Activated CD4-positive, CD25-positive, alpha-beta regulatory T cell (primary cell): ENCODE measurements around the gene ZNRF1.

Experiments
- DNase-seq, 4 experiments: peaks; one replicate each; lab custom pipeline; 2025; lab: John Stamatoyannopoulos, UW

ZNRF1 gene

GRCh38 chr16:75027520-75028300 is 28.9 kb downstream of the ZNRF1 start:
- DNase-seq, result no peak

- no peak for DNase-seq
These were observed 29.8 kb downstream of the ZNRF1 start for GRCh38 chr16:75028544-75029135.

- DNase-seq, result no peak
These were observed 31.0 kb downstream of the ZNRF1 start for GRCh38 chr16:75029854-75030253.

- DNase-seq, result no peak
These were observed 33.8 kb downstream of the ZNRF1 start for GRCh38 chr16:75032655-75033054.

- no peak for DNase-seq
These were observed 36.7 kb downstream of the ZNRF1 start for GRCh38 chr16:75035410-75035968.

- DNase-seq, result no peak
These were observed 39.4 kb downstream of the ZNRF1 start for GRCh38 chr16:75038036-75038858.

GRCh38 chr16:75039941-75040340 is 41.1 kb downstream of the ZNRF1 start:
- DNase-seq, result no peak

GRCh38 chr16:75042426-75043174 is 43.8 kb downstream of the ZNRF1 start:
- no peak for DNase-seq

- no peak for DNase-seq
These were observed 44.5 kb downstream of the ZNRF1 start for GRCh38 chr16:75043175-75043895.

- DNase-seq, result no peak
These were observed 46.1 kb downstream of the ZNRF1 start for GRCh38 chr16:75044800-75045361.

- DNase-seq, result no peak
These were observed 46.6 kb downstream of the ZNRF1 start for GRCh38 chr16:75045424-75045823.

GRCh38 chr16:75048054-75048453 is 49.2 kb downstream of the ZNRF1 start:
- DNase-seq, result no peak

- no peak for DNase-seq
These were observed 49.7 kb downstream of the ZNRF1 start for GRCh38 chr16:75048530-75048929.

- DNase-seq, result no peak
These were observed 53.8 kb downstream of the ZNRF1 start for GRCh38 chr16:75052481-75053202.

GRCh38 chr16:75053791-75054555 is 55.1 kb downstream of the ZNRF1 start:
- DNase-seq, result no peak

- no peak for DNase-seq
These were observed 55.7 kb downstream of the ZNRF1 start for GRCh38 chr16:75054556-75054947.

GRCh38 chr16:75058806-75059205 is 60.0 kb downstream of the ZNRF1 start:
- DNase-seq, result no peak

GRCh38 chr16:75059411-75059810 is 60.6 kb downstream of the ZNRF1 start:
- no peak for DNase-seq

GRCh38 chr16:75060723-75061122 is 61.9 kb downstream of the ZNRF1 start:
- no peak for DNase-seq
